Ovary (tissue), 3 donors: ENCODE data around the gene HOXB8.

Experiments used
- EP300 ChIP-seq: sonication (generic); formaldehyde crosslinking; IDR thresholded peaks from one replicate; pipeline ENCODE4 v1.6.1; 2017; ENCODE audit warnings: antibody characterized with exemption
- TF ChIP-seq, protein P1 (sequence below), 3 donors: fragments of 450-650 bp in 2 of 3; fragments of 200-600 bp in 1 of 3; IDR thresholded peaks; one replicate each; pipeline versions ENCODE4 v1.5.1 to v1.8.0; 2016 to 2022; ENCODE audit warnings: antibody characterized with exemption in 3 of 3, mild to moderate bottlenecking in 1 of 3
- donor health status: DM: no; HTN: no; CAD: no.

DNA sequence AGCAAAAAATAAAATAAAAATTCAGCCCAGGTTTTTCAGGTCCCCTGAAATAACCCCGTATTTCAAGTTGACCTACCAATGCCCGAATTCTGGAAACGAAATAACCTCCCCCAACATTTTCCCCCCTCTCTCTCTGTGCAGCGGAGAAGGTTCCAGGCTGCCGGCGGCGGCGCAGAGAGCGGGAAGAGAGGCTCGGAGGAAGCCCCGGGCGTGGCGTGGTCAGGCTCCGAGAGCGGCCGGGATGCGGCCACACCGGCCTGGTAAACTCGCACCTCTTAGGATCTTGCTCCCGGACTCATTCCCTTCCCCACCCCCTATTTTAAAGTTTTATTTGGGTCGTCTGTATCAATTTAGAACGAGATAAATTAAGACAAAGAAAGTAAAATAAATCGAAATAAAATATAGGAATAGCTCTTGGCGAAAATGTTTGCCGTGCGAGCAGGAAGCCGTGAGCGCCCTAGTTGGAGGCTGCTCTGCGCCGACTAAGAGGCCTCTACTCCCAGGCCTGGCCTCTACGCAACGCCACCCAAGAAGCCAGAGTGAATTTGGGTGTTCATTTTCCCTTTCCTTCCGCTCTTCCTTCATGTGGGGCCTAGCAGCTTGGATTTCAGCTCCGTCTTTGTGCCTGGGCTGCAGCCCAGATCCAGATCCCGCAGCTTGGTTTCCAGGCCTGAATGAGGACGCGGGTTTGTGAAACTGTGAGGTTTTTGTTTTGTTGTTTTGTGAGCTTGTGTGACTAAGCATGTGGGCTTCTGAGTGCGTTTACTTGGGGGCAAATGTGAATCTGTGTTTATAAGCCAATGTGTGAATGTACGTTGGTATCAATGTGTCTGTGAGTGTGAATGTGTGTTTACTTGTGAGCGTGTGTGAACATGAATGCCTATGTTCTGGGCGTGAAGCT, 8.9 kb downstream of the HOXB8 start:
- TF ChIP-seq EP300 = no peak
- TF ChIP-seq, protein P1, sequence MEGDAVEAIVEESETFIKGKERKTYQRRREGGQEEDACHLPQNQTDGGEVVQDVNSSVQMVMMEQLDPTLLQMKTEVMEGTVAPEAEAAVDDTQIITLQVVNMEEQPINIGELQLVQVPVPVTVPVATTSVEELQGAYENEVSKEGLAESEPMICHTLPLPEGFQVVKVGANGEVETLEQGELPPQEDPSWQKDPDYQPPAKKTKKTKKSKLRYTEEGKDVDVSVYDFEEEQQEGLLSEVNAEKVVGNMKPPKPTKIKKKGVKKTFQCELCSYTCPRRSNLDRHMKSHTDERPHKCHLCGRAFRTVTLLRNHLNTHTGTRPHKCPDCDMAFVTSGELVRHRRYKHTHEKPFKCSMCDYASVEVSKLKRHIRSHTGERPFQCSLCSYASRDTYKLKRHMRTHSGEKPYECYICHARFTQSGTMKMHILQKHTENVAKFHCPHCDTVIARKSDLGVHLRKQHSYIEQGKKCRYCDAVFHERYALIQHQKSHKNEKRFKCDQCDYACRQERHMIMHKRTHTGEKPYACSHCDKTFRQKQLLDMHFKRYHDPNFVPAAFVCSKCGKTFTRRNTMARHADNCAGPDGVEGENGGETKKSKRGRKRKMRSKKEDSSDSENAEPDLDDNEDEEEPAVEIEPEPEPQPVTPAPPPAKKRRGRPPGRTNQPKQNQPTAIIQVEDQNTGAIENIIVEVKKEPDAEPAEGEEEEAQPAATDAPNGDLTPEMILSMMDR (IDR thresholded peaks at IDR 0.05) = no peak
